ENCODE measurements around the gene RERE. TPM values are rescaled to one million over a fixed set of nuclear protein-coding genes. Genes with fewer than 3 reads are reported as not detected.

Gene RERE
- total RNA-seq, 2 donors from 2014 or later = 144 to 174 TPM

DNA sequence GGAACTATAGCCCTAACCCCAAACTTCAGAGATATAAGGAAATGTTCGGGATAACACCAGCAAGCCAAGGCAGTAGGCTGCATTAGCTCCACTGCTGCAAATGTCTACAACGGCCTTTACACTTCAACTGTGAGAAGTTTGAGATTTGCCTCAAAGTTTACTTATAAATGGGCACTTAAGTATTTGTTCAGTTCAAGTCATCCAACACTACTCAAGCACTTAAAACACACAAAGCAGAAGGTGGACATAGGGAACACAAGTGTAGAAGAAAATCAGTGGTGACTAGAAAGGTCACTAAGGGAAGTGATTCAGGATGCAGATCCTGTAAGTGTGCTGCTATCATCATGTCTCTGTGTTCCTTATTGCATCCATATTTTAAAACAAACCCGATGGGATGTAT, 278.9 kb downstream of the RERE start:
- Histone ChIP-seq H3K9me3 (no peaks in the 10 kb centered on the region), H3K4me3 (no peak overlapping the region), H3K36me3 (no peaks in the 10 kb centered on the region), H3K27ac (no peak overlapping the region), H3K4me1 (ENCODE audit: control insufficient read depth in 1 of 2, low read depth in 2 of 2) (peaks cover 10 to 21% of the 10 kb centered on the region in 2 donors), H3K27me3 (replicated peaks; ENCODE audit: insufficient read depth) (no peaks in the 10 kb centered on the region)
- DNase-seq (ENCODE audit: low spot score) (no peak), ATAC-seq (ENCODE audit: insufficient number of reproducible peaks, low FRiP score, low read depth) (no peak)
- TF ChIP-seq, protein P1, sequence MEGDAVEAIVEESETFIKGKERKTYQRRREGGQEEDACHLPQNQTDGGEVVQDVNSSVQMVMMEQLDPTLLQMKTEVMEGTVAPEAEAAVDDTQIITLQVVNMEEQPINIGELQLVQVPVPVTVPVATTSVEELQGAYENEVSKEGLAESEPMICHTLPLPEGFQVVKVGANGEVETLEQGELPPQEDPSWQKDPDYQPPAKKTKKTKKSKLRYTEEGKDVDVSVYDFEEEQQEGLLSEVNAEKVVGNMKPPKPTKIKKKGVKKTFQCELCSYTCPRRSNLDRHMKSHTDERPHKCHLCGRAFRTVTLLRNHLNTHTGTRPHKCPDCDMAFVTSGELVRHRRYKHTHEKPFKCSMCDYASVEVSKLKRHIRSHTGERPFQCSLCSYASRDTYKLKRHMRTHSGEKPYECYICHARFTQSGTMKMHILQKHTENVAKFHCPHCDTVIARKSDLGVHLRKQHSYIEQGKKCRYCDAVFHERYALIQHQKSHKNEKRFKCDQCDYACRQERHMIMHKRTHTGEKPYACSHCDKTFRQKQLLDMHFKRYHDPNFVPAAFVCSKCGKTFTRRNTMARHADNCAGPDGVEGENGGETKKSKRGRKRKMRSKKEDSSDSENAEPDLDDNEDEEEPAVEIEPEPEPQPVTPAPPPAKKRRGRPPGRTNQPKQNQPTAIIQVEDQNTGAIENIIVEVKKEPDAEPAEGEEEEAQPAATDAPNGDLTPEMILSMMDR (IDR thresholded peaks at IDR 0.05) = no peak

DNA sequence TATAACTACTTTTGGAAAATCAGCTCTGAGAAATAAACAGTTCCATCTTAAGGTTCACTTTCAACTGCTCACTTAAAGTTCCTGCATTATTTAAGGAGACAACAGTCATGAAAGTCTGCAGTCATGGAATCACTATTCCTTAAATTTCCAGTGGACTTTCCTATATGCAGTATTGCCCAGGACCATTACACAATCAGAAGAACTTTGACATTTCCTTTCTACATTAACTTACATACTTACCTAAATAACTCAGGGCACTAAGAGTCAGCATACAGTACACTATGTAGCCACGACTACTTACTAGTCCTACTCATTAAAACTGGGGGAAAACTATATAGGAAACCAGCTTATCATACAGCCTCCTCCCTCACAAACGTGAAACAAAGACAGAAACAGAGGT, 279.4 kb downstream of the RERE start:
- Histone ChIP-seq H3K27me3 (replicated peaks; ENCODE audit: insufficient read depth) (no peaks in the 10 kb centered on the region), H3K4me3 (no peak overlapping the region), H3K36me3 (no peaks in the 10 kb centered on the region), H3K27ac (no peak overlapping the region), H3K4me1 (ENCODE audit: control insufficient read depth in 1 of 2, low read depth in 2 of 2) (peaks cover 10 to 21% of the 10 kb centered on the region in 2 donors), H3K9me3 (no peaks in the 10 kb centered on the region)
- ATAC-seq (ENCODE audit: insufficient number of reproducible peaks, low FRiP score, low read depth) (no peak), DNase-seq (ENCODE audit: low spot score) (no peak)
- TF ChIP-seq, protein P1 (IDR thresholded peaks at IDR 0.05) = no peak

DNA sequence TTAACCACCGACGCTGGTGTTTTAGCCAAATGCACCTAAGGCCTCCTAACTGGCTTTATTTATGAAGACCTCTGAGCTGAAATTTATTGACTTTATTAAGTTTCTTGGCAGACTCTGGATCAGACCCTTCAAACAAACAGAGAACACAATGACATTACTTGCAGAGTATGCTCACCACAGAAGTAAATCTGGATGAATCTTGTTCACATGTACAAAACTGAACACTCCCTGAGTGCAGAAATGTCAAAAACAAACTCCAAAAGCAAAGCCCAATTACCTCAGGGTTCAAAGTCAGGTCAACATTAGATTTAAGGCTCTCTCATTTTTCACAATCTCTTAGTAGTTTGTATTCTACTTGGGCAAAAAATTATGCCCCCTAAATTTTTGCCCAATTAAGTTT, 280.9 kb downstream of the RERE start:
- TF ChIP-seq, protein P1 (IDR thresholded peaks at IDR 0.05) = no peak
- no peaks in the 10 kb centered on the region for H3K27me3 ChIP-seq (replicated peaks; ENCODE audit: insufficient read depth)
- no peak for ATAC-seq (ENCODE audit: insufficient number of reproducible peaks, low FRiP score, low read depth)
- peaks cover 10 to 15% of the 10 kb centered on the region in 2 donors for H3K4me1 ChIP-seq (ENCODE audit: control insufficient read depth in 1 of 2, low read depth in 2 of 2)
- H3K36me3 ChIP-seq = no peaks in the 10 kb centered on the region
- no peak for DNase-seq (ENCODE audit: low spot score)
- H3K9me3 ChIP-seq = no peaks in the 10 kb centered on the region
- H3K4me3 ChIP-seq = no peak overlapping the region
- H3K27ac ChIP-seq = no peak overlapping the region

DNA sequence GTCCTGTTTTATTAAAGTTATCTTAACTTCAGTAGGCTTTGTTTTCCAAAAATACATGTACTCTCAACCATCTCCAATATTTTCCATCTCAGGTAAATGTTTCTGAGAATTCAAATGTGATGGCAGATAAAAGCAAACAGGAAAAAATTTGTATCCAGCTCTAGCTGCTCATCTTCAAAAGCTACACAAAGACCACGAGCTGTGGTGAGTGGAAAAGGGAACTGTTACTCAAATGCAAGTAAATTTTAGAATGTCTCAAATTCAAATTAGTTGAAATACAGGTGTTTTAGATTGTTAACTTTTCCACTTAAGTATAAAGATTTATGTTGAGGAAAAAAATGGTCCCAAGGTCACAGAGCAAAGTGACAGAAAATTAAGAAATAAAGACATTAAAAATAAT, 283.5 kb downstream of the RERE start:
- no peak for DNase-seq (ENCODE audit: low spot score)
- no peaks in the 10 kb centered on the region for H3K9me3 ChIP-seq
- ATAC-seq (ENCODE audit: insufficient number of reproducible peaks, low FRiP score, low read depth) = no peak
- no peaks in the 10 kb centered on the region for H3K36me3 ChIP-seq
- TF ChIP-seq, protein P1 (IDR thresholded peaks at IDR 0.05) = no peak
- no peaks in the 10 kb centered on the region for H3K4me1 ChIP-seq (ENCODE audit: control insufficient read depth in 1 of 2, low read depth in 2 of 2)
- no peak overlapping the region for H3K4me3 ChIP-seq
- H3K27ac ChIP-seq = no peak overlapping the region
- H3K27me3 ChIP-seq (replicated peaks; ENCODE audit: insufficient read depth) = no peaks in the 10 kb centered on the region

DNA sequence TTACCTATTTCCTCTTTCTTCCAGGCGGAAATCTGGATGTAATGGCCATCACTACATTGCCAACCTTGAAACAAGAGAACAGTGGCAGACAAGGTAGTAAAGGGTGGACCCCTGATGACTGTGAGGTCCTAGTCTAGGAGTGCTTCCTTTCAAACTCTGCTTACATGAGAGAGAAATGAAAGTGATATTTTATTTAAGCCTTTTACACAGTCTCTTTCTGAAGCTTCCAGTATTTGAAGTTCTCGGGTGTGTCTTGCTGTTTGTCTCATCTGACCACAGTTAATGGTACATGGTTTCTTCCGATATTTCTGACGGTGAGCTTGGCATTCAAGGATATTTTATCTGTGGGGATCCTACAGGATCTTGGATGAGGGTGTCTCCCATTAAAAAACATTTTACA, 284.3 kb downstream of the RERE start:
- DNase-seq (ENCODE audit: low spot score) (no peak), ATAC-seq (ENCODE audit: insufficient number of reproducible peaks, low FRiP score, low read depth) (no peak)
- no peaks in the 10 kb centered on the region for H3K4me1 ChIP-seq (ENCODE audit: control insufficient read depth in 1 of 2, low read depth in 2 of 2)
- TF ChIP-seq, protein P1 (IDR thresholded peaks at IDR 0.05) = no peak
- no peaks in the 10 kb centered on the region for H3K9me3 ChIP-seq
- no peak overlapping the region for H3K4me3 ChIP-seq
- H3K27me3 ChIP-seq (replicated peaks; ENCODE audit: insufficient read depth) = no peaks in the 10 kb centered on the region
- H3K36me3 ChIP-seq = no peaks in the 10 kb centered on the region
- H3K27ac ChIP-seq = no peak overlapping the region
